Parathyroid adenoma (tissue), 2 donors: ENCODE data around the gene RAG1.

Source experiments
- H2AFZ ChIP-seq: fragments of 300-600 bp; sonication (generic); one replicate; pipeline ENCODE4 v1.7.0; 2017; ENCODE audit warnings: antibody characterized with exemption, mild to moderate bottlenecking
- H3K27ac ChIP-seq: fragments of 300-600 bp; sonication (generic); one replicate; pipeline ENCODE4 v1.7.0; 2017
- H3K27me3 ChIP-seq: fragments of 300-600 bp; sonication (generic); one replicate; pipeline ENCODE4 v1.7.0; 2017; ENCODE audit warnings: low read length; ENCODE audit not compliant: control insufficient read depth, insufficient read depth
- H3K36me3 ChIP-seq: fragments of 300-600 bp; sonication (generic); one replicate; pipeline ENCODE4 v1.7.0; 2017; ENCODE audit warnings: low read length; ENCODE audit not compliant: control insufficient read depth, insufficient read depth
- H3K4me1 ChIP-seq: fragments of 300-600 bp; sonication (generic); one replicate; pipeline ENCODE4 v1.7.0; 2017; ENCODE audit warnings: control low read depth
- H3K4me2 ChIP-seq: fragments of 300-600 bp; sonication (generic); one replicate; pipeline ENCODE4 v1.7.0; 2017; ENCODE audit warnings: low read length
- H3K4me3 ChIP-seq: fragments of 300-600 bp; sonication (generic); one replicate; pipeline ENCODE4 v1.7.0; 2017; ENCODE audit warnings: low read depth, low read length
- H3K79me2 ChIP-seq: fragments of 300-600 bp; sonication (generic); one replicate; pipeline ENCODE4 v1.7.0; 2017; ENCODE audit warnings: control low read depth
- H3K9ac ChIP-seq: fragments of 300-600 bp; sonication (generic); one replicate; pipeline ENCODE4 v1.7.0; 2017; ENCODE audit warnings: mild to moderate bottlenecking
- H3K9me3 ChIP-seq: fragments of 300-600 bp; sonication (generic); one replicate; pipeline ENCODE4 v1.7.0; 2017; ENCODE audit warnings: low read length; ENCODE audit not compliant: control insufficient read depth
- CTCF ChIP-seq: fragments of 300-600 bp; sonication (generic); IDR thresholded peaks from one replicate; pipeline ENCODE4 v1.7.0; 2017; ENCODE audit warnings: antibody characterized with exemption, mild to moderate bottlenecking
- donor health status: primary hyperparathyroidism.

RAG1 gene

GRCh38 chr11:36565031-36565610 lies 2.7 kb upstream of the RAG1 start:
- Histone ChIP-seq H3K4me1 (no peaks in the 10 kb centered on the region), H3K4me3 (no peak overlapping the region), H3K36me3 (no peaks in the 10 kb centered on the region), H2AFZ (peak overlapping the region; percentile 46), H3K79me2 (no peaks in the 10 kb centered on the region), H3K9me3 (no peaks in the 10 kb centered on the region), H3K4me2 (no peak overlapping the region), H3K9ac (no peak overlapping the region), H3K27me3 (no peaks in the 10 kb centered on the region), H3K27ac (no peak overlapping the region)
- TF ChIP-seq CTCF = no peak

- Histone ChIP-seq H3K27ac (no peak overlapping the region), H3K4me1 (no peaks in the 10 kb centered on the region)
- no peak for TF ChIP-seq CTCF
Measured at GRCh38 chr11:36566407-36567053, 1.3 kb upstream of the RAG1 start.

GRCh38 chr11:36569095-36569494 lies 1.3 kb downstream of the RAG1 start:
- H3K79me2 ChIP-seq = no peaks in the 10 kb centered on the region
- no peaks in the 10 kb centered on the region for H3K4me1 ChIP-seq
- H2AFZ ChIP-seq = no peak overlapping the region
- H3K9me3 ChIP-seq = no peaks in the 10 kb centered on the region
- H3K4me3 ChIP-seq = no peak overlapping the region
- H3K4me2 ChIP-seq = no peak overlapping the region
- H3K27me3 ChIP-seq = no peaks in the 10 kb centered on the region
- TF ChIP-seq CTCF = no peak
- H3K9ac ChIP-seq = no peak overlapping the region
- no peaks in the 10 kb centered on the region for H3K36me3 ChIP-seq
- no peak overlapping the region for H3K27ac ChIP-seq

More at GRCh38 chr11:36566407-36567053, 1.3 kb upstream of the RAG1 start:
- Histone ChIP-seq H3K4me3 (no peak overlapping the region), H3K9ac (no peak overlapping the region), H3K9me3 (no peaks in the 10 kb centered on the region), H3K36me3 (no peaks in the 10 kb centered on the region), H2AFZ (no peak overlapping the region), H3K27me3 (no peaks in the 10 kb centered on the region), H3K4me2 (no peak overlapping the region), H3K79me2 (no peaks in the 10 kb centered on the region)

GRCh38 chr11:36574486-36574885 lies 6.7 kb downstream of the RAG1 start:
- Histone ChIP-seq H3K4me1 (no peaks in the 10 kb centered on the region), H3K79me2 (no peaks in the 10 kb centered on the region), H3K9me3 (no peaks in the 10 kb centered on the region), H3K36me3 (no peaks in the 10 kb centered on the region), H3K27me3 (no peaks in the 10 kb centered on the region), H3K9ac (no peak overlapping the region), H2AFZ (no peak overlapping the region), H3K4me3 (no peak overlapping the region), H3K27ac (no peak overlapping the region), H3K4me2 (no peak overlapping the region)
- TF ChIP-seq CTCF = no peak

GRCh38 chr11:36577373-36577772 lies 9.6 kb downstream of the RAG1 start:
- H3K9ac ChIP-seq = no peak overlapping the region
- H3K79me2 ChIP-seq = no peaks in the 10 kb centered on the region
- no peak overlapping the region for H2AFZ ChIP-seq
- no peak overlapping the region for H3K27ac ChIP-seq
- H3K27me3 ChIP-seq = no peaks in the 10 kb centered on the region
- H3K4me2 ChIP-seq = no peak overlapping the region
- no peaks in the 10 kb centered on the region for H3K36me3 ChIP-seq
- no peak for TF ChIP-seq CTCF
- H3K4me3 ChIP-seq = no peak overlapping the region
- H3K4me1 ChIP-seq = no peaks in the 10 kb centered on the region
- H3K9me3 ChIP-seq = no peaks in the 10 kb centered on the region
